Neural cell (in vitro differentiated cells): ENCODE measurements around the gene IL3RA. TPM values are rescaled to one million over a fixed set of nuclear protein-coding genes. Genes with fewer than 3 reads are reported as not detected.

ENCODE experiments used
- H2AFZ ChIP-seq: fragments of 200-600, 300-800 bp; sonication (generic), shearing (Covaris generic); 2 replicates; pipeline ENCODE4 v1.6.0; 2014; ENCODE audit warnings: low read depth, mild to moderate bottlenecking, antibody characterized with exemption, low read length, moderate library complexity
- H3F3A ChIP-seq: fragments of 200-600 bp; shearing (Covaris generic); 2 replicates; pipeline ENCODE4 v1.6.1; 2016; ENCODE audit warnings: mild to moderate bottlenecking, moderate library complexity, mixed read lengths, antibody characterized with exemption, low read length; ENCODE audit not compliant: insufficient read depth, poor library complexity, severe bottlenecking
- H3K27ac ChIP-seq: fragments of 200-600, 300-800 bp; sonication (generic), shearing (Covaris generic); 2 replicates; pipeline ENCODE4 v1.5.1; 2014; ENCODE audit warnings: mild to moderate bottlenecking, low read length, moderate library complexity
- H3K27me3 ChIP-seq: fragments of 300-800, 200-600 bp; sonication (generic), shearing (Covaris generic); 2 replicates; pipeline ENCODE4 v1.6.0; 2014; ENCODE audit warnings: mild to moderate bottlenecking, low read depth, low read length, moderate library complexity; ENCODE audit not compliant: insufficient read depth
- H3K36me3 ChIP-seq: fragments of 300-800, 200-600 bp; sonication (generic), shearing (Covaris generic); 2 replicates; pipeline ENCODE4 v1.5.1; 2014; ENCODE audit warnings: mild to moderate bottlenecking, antibody characterized with exemption, low read length, moderate library complexity; ENCODE audit not compliant: insufficient read depth
- H3K4me2 ChIP-seq: fragments of 300-800, 200-600 bp; sonication (generic), shearing (Covaris generic); 2 replicates; pipeline ENCODE4 v1.6.0; 2014; ENCODE audit warnings: mild to moderate bottlenecking, low read length
- H3K4me3 ChIP-seq: fragments of 300-800, 200-600 bp; sonication (generic), shearing (Covaris generic); 2 replicates; pipeline ENCODE4 v1.5.1; 2014; ENCODE audit warnings: mild to moderate bottlenecking, low read length, moderate library complexity
- H3K79me2 ChIP-seq: fragments of 200-600 bp; shearing (Covaris generic); replicated peaks from 2 replicates; pipeline ENCODE4 v1.6.0; 2014; ENCODE audit warnings: mild to moderate bottlenecking, low read length, moderate library complexity; ENCODE audit not compliant: insufficient read depth
- H3K9ac ChIP-seq: fragments of 300-800, 200-600 bp; sonication (generic), shearing (Covaris generic); 2 replicates; pipeline ENCODE4 v1.6.1; 2016; ENCODE audit warnings: mild to moderate bottlenecking, low read length, mixed read lengths
- H3K9me2 ChIP-seq: fragments of 200-600 bp; shearing (Covaris generic); 2 replicates; pipeline ENCODE4 v1.6.1; 2016; ENCODE audit warnings: mild to moderate bottlenecking, low read length, mixed read lengths; ENCODE audit not compliant: insufficient read depth
- H3K9me3 ChIP-seq: fragments of 200-600, 300-800 bp; sonication (generic), shearing (Covaris generic); 2 replicates; pipeline ENCODE4 v1.6.1; 2016; ENCODE audit warnings: mild to moderate bottlenecking, mixed run types, low read length, moderate library complexity, mixed read lengths
- H4K20me1 ChIP-seq: fragments of 200-600 bp; shearing (Covaris generic); 2 replicates; pipeline ENCODE4 v1.6.1; 2016; ENCODE audit warnings: mild to moderate bottlenecking, mixed run types; ENCODE audit not compliant: insufficient read depth
- EP300 ChIP-seq: fragments of 450-650 bp; conservative IDR thresholded peaks from 2 replicates; pipeline ENCODE4 v1.6.1; 2014; ENCODE audit warnings: antibody characterized with exemption, mild to moderate bottlenecking, moderate library complexity; ENCODE audit not compliant: poor library complexity, severe bottlenecking
- EZH2 ChIP-seq: fragments of 200-600, 300-800 bp; shearing (Covaris generic), sonication (generic); IDR thresholded peaks from 2 replicates; pipeline ENCODE4 v1.6.1; 2014; ENCODE audit warnings: antibody characterized with exemption, low read length, borderline replicate concordance, mild to moderate bottlenecking; ENCODE audit not compliant: insufficient read depth, poor library complexity, severe bottlenecking
- MXI1 ChIP-seq: fragments of 450-650 bp; conservative IDR thresholded peaks from 2 replicates; pipeline ENCODE4 v1.6.1; 2014; ENCODE audit warnings: antibody characterized with exemption, mild to moderate bottlenecking; ENCODE audit not compliant: poor library complexity, severe bottlenecking
- RAD21 ChIP-seq: fragments of 450-650 bp; conservative IDR thresholded peaks from 2 replicates; pipeline ENCODE4 v1.6.1; 2014; ENCODE audit warnings: antibody characterized with exemption, mild to moderate bottlenecking, moderate library complexity
- TAF1 ChIP-seq: IDR thresholded peaks from 2 replicates; pipeline ENCODE4 v1.6.1; 2012; ENCODE audit warnings: low read depth
- polyA plus RNA-seq: library from polyadenylated mRNA; depleted of rRNA; stranded (reverse); fragments of >200 nt; gene quantifications from 2 replicates; pipeline ENCODE4 v1.2.3, GENCODE V29; 2014
- TF ChIP-seq, protein P1 (sequence below): fragments of 450-650 bp; IDR thresholded peaks from 2 replicates; pipeline ENCODE4 v1.5.1; 2014; ENCODE audit warnings: antibody characterized with exemption, mild to moderate bottlenecking, moderate library complexity; ENCODE audit not compliant: poor library complexity, severe bottlenecking
- TF ChIP-seq, protein P2 (sequence below): IDR thresholded peaks from 2 replicates; pipeline ENCODE4 v1.6.1; 2012; ENCODE audit warnings: borderline replicate concordance

The IL3RA gene
- polyA plus RNA-seq, 1 donor from 2014 or later: not detected

DNA sequence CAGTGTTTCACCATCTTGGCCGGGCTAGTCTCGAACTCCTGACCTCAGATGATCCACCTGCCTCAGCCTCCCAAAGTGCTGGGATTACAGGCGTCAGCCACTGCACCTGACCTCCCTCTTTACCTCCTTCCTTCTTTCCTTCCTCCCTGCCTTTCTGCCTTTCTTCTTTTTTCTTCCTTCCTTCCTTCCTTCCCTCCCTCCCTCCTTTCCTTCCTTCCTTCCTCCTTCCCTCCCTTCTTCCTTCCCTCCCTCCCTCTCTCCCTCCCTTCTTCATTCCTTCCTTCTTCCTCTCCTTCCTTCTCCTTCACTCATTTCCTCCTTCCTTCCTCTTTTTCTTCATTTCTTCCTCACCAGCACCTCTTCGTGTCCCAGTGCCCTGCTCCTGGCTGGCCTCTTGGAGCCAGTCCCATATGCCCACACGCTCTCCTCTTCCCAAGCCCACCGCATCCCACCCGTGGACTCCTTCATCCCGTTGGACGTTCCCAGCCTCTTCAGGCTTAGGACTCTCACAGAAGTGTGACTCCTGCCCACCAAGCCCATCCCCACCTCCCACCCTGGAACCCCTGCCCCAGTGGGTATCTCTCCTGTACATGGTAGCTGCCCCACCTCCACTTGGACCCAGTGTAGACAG is 45.4 kb upstream of the IL3RA start:
- Histone ChIP-seq H3K9ac (no peak overlapping the region), H3K4me3 (no peak overlapping the region), H3K36me3 (no peaks in the 10 kb centered on the region), H3K27ac (no peak overlapping the region), H3K79me2 (no peaks in the 10 kb centered on the region), H3K9me2 (no peaks in the 10 kb centered on the region), H3K4me2 (no peak overlapping the region), H3F3A (no peaks in the 10 kb centered on the region), H3K9me3 (no peaks in the 10 kb centered on the region), H3K27me3 (no peaks in the 10 kb centered on the region), H2AFZ (no peak overlapping the region), H4K20me1 (no peaks in the 10 kb centered on the region)
- TF ChIP-seq EP300: no peak

DNA sequence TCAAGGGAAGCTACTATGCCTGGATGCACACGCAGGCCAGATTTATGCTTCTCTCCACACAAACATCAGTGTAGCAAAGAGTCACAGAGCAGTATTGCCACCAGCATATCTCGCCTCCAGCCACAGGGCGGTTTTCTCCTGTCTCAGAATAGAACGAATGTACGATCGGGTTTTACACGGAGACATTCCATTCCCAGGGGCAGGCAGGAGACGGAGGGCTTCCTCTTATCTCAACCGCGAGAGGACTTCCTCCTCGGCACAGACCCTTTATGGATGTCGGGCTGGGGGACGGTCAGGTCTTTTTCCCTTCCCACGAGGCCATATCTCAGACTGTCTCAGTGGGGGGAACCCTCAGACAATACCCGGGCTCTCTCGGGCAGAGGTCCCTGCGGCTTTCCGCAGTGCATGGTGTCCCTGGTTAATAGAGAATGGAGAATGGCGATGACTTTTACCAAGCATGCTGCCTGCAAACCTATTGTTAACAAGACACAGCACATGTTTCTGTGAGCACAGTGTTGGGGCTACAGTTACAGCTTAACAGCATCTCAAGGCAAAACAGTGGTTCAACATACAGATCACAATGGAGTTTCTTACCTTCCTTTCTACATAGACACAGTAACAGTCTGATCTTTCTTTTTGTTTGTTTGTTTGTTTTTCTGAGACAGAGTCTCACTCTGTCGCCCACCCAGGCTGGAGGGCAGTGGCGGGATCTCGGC is 43.9 kb upstream of the IL3RA start:
- Histone ChIP-seq H3K9me2 (no peaks in the 10 kb centered on the region), H3K9me3 (no peaks in the 10 kb centered on the region), H3K4me3 (no peak overlapping the region), H3K9ac (no peak overlapping the region), H3K79me2 (no peaks in the 10 kb centered on the region), H2AFZ (no peak overlapping the region), H3K27ac (no peak overlapping the region), H4K20me1 (no peaks in the 10 kb centered on the region), H3K4me2 (no peak overlapping the region), H3K36me3 (no peaks in the 10 kb centered on the region), H3F3A (no peaks in the 10 kb centered on the region), H3K27me3 (no peaks in the 10 kb centered on the region)
- TF ChIP-seq, protein P1, sequence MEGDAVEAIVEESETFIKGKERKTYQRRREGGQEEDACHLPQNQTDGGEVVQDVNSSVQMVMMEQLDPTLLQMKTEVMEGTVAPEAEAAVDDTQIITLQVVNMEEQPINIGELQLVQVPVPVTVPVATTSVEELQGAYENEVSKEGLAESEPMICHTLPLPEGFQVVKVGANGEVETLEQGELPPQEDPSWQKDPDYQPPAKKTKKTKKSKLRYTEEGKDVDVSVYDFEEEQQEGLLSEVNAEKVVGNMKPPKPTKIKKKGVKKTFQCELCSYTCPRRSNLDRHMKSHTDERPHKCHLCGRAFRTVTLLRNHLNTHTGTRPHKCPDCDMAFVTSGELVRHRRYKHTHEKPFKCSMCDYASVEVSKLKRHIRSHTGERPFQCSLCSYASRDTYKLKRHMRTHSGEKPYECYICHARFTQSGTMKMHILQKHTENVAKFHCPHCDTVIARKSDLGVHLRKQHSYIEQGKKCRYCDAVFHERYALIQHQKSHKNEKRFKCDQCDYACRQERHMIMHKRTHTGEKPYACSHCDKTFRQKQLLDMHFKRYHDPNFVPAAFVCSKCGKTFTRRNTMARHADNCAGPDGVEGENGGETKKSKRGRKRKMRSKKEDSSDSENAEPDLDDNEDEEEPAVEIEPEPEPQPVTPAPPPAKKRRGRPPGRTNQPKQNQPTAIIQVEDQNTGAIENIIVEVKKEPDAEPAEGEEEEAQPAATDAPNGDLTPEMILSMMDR: no peak
- TF ChIP-seq RAD21 (no peak), MXI1 (no peak), EZH2 (no peak), EP300 (no peak), TAF1 (no peak)
- TF ChIP-seq, protein P2, sequence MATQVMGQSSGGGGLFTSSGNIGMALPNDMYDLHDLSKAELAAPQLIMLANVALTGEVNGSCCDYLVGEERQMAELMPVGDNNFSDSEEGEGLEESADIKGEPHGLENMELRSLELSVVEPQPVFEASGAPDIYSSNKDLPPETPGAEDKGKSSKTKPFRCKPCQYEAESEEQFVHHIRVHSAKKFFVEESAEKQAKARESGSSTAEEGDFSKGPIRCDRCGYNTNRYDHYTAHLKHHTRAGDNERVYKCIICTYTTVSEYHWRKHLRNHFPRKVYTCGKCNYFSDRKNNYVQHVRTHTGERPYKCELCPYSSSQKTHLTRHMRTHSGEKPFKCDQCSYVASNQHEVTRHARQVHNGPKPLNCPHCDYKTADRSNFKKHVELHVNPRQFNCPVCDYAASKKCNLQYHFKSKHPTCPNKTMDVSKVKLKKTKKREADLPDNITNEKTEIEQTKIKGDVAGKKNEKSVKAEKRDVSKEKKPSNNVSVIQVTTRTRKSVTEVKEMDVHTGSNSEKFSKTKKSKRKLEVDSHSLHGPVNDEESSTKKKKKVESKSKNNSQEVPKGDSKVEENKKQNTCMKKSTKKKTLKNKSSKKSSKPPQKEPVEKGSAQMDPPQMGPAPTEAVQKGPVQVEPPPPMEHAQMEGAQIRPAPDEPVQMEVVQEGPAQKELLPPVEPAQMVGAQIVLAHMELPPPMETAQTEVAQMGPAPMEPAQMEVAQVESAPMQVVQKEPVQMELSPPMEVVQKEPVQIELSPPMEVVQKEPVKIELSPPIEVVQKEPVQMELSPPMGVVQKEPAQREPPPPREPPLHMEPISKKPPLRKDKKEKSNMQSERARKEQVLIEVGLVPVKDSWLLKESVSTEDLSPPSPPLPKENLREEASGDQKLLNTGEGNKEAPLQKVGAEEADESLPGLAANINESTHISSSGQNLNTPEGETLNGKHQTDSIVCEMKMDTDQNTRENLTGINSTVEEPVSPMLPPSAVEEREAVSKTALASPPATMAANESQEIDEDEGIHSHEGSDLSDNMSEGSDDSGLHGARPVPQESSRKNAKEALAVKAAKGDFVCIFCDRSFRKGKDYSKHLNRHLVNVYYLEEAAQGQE: no peak
